Cerebellar cortex (tissue), 1 donor: ENCODE data around the gene HABP4.
A peak's percentile ranks its signal among the peaks of the same experiment; 100 is the strongest.

Experiments
- DNase-seq: peaks from one replicate; pipeline ENCODE4 v3.0.0-alpha.2; 2015; ENCODE audit warnings: low spot score

Gene HABP4

DNA sequence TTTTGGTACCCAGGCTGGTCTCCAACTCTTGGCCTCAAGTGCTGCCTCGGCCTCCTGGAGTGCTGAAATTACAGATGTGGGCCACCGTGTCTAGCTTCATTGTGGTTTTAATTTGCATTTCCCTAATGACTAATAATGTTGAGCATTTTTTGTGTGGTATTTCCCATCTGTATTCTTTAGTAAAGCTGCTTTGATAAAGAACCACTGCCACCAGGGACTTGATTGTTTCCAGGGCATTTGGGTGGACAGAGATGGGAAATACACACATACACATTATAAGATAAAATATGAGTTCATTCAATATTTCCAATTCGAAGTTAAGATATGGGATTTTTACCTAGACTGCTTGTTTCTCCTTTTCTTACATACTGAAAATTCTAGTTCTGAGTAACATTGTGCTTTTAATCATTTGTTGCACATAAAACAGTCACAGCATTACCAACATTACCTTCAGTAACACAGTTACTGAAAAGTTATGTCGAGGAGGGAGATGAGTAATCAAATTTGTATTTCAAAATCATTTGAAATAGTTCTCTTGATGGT, 28.9 kb downstream of the HABP4 start:
- DNase-seq = no peak

GRCh38 chr9:96480736-96481135, 30.8 kb downstream of the HABP4 start:
- DNase-seq = no peak

- no peak for DNase-seq
These were observed 32.5 kb downstream of the HABP4 start for GRCh38 chr9:96482476-96482875.

- no peak for DNase-seq
These were observed 33.2 kb downstream of the HABP4 start for GRCh38 chr9:96483197-96483596.

GRCh38 chr9:96483733-96484390, 33.9 kb downstream of the HABP4 start:
- DNase-seq = no peak

GRCh38 chr9:96484521-96484931, 34.6 kb downstream of the HABP4 start:
- no peak for DNase-seq

GRCh38 chr9:96485280-96485679, 35.3 kb downstream of the HABP4 start:
- no peak for DNase-seq

GRCh38 chr9:96486386-96487028, 36.5 kb downstream of the HABP4 start:
- peak; percentile 23 for DNase-seq

DNA sequence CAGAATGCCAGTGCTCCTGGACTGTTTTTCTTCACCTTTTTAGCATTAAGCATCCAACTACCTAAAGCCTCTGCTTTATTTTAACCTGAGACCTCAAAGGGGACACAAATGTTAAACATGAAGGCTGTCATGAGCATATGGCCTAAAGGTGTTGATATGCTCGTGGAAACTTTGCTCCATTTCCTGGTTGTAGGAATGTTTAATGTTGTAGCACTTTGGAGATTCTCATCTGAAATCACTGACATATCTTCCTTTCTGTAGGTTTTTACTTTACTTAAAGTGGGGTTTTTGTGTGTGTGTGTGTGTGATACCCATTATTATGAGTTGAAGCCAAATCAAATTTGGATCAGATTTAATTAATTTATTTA, 37.0 kb downstream of the HABP4 start:
- DNase-seq = no peak

GRCh38 chr9:96487949-96488348, 38.0 kb downstream of the HABP4 start:
- DNase-seq = no peak

- no peak for DNase-seq
These were observed 39.6 kb downstream of the HABP4 start for GRCh38 chr9:96489482-96489979.

GRCh38 chr9:96490534-96491078, 40.6 kb downstream of the HABP4 start:
- no peak for DNase-seq

DNA sequence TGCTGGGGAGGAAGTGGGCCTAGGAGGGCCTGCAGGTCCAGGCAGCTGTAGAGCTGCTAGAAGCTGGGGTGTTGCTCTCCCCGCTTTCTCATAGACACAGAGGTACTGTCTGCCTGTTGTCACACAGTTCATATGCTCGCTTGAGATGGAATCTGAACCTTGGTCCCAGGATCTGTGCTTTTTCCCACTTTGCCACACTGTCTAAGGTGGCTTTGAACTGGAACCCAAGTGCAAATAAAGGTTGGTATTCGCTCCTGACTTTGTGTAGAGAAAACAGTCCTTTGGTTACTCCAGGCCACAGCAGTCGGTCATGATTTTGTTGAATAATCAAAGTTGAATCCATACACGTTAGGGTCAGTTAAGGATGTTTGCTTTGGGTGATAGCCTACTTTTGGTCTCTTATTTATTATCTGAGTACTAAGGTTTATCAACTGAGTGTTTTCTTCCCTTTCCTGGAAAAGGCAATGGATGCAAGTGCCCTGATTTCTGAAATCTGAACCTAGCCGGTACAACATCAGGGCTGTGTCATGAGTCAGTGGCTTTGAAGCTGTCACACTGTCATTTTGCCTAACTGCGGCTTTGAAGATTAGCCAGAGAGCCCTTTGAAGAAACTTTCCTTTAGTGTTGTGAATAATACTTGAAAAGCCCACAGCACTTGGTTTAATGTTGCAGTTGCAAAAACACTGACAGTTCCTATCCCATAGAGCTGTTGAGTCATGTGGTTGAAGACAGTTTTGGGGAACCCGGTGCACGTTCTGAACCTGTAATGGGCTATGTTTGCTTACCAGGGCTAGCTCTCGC, 41.3 kb downstream of the HABP4 start:
- DNase-seq = no peak

DNA sequence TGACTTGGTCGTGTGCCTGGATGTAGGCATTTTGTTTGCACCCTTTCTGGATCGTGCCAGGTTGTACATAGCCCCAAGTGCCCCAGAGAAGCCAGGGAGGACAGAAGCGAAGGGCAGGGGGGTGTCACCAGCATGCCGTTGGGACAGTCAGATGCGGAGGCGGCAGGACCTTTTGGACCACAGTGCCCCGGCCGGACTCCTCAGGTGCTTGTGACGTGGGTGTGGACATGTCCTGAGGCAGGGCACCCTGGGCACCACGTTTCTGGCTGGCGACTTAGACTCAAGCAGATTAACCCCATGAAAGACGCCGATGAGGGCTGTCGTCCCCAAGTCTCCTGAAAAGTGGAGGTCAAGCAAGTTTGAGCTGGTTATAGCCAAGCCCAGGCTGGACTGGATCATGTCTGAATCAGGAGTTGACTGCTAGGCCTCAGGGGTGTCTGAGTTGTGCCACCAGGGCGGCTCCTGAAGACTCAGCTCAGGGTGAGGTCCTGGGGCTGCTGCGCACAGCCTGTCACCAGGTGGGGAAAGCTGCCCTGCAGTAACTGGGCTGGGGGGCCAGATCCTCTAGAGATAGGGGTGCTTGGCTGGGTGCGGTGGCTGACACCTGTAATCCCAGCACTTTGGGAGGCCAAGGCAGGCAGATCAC, 42.0 kb downstream of the HABP4 start:
- no peak for DNase-seq

DNA sequence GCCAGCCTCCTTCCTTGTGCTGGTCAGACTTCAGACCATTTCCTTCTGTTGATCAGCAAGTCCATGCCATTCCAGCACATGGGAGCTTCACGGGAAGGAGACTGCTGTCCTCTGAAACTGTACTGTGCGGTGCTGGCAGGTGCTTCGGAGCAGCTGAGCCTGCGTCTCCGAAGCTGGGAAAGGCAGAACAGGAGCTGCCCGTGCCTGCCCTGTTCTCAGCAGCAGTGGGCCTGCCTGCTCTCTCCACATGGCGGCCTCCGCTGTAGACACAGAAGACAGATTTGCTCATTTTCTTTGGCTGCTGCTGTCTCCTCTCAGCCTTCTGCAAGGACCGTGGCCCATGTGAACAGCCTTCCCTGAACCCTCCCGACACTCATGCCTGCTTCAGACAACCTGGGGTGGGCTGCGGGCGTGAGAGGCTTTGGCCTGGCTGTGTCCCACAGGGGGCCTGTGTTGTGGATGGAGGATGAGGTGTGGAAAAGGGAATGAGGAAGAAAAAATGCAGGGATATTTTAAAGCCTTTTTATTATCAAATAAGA, 43.1 kb downstream of the HABP4 start:
- DNase-seq = no peak

GRCh38 chr9:96493757-96494156, 43.8 kb downstream of the HABP4 start:
- no peak for DNase-seq

GRCh38 chr9:96494215-96494800, 44.3 kb downstream of the HABP4 start:
- no peak for DNase-seq

GRCh38 chr9:96495341-96495740, 45.4 kb downstream of the HABP4 start:
- DNase-seq = no peak

GRCh38 chr9:96496368-96497116, 46.6 kb downstream of the HABP4 start:
- no peak for DNase-seq

GRCh38 chr9:96497117-96497399, 47.1 kb downstream of the HABP4 start:
- DNase-seq = no peak

- DNase-seq = no peak
These were observed 48.8 kb downstream of the HABP4 start for GRCh38 chr9:96498796-96499195.
